ENCODE measurements around the gene ARID3A. TPM values are rescaled to one million over a fixed set of nuclear protein-coding genes. Genes with fewer than 3 reads are reported as not detected.

Gene ARID3A
- polyA plus RNA-seq, 2 donors: 1.3 to 5.2 TPM

DNA sequence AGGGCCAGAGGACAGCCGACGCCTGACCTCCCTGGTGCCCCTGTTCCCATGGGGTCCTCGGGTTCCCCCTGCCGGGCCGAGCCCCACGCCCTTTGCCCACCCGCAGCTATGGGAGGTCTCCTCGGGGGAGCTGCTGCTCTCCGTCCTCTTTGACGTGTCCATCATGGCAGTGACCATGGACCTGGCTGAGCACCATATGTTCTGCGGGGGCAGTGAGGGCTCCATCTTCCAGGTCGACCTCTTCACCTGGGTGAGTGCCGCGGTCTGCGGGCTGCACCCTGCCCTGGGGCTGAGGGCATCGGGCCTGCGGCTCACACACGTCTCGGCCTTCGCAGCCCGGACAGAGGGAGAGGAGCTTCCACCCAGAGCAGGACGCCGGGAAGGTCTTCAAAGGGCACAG lies 64.9 kb downstream of the ARID3A start:
- WGBS, 2 donors: 89 to 91% methylated on average over 23 of the region's 23 CpGs
- H3K36me3 ChIP-seq (ENCODE audit: control insufficient read depth in 2 of 2, insufficient read depth in 2 of 2, low read length in 1 of 2): peaks cover 2 to 51% of the 10 kb centered on the region in 2 donors
- H3K4me3 ChIP-seq (ENCODE audit: low read depth in 1 of 2, low read length in 2 of 2): no peak overlapping the region
- H3K9me3 ChIP-seq (ENCODE audit: control insufficient read depth in 2 of 2, insufficient read depth in 1 of 2, low read depth in 1 of 2, low read length in 1 of 2): no peaks in the 10 kb centered on the region
- peaks cover 0 to 3% of the 10 kb centered on the region in 2 donors for H3K27me3 ChIP-seq (ENCODE audit: control insufficient read depth in 1 of 2, insufficient read depth in 2 of 2, low read length in 2 of 2)
- H3K4me1 ChIP-seq (ENCODE audit: control insufficient read depth in 2 of 2, insufficient read depth in 2 of 2, low read length in 1 of 2): peaks cover 0 to under 1% of the 10 kb centered on the region in 2 donors
- no peak overlapping the region for H3K27ac ChIP-seq (ENCODE audit: low read depth in 2 of 2, low read length in 1 of 2)

DNA sequence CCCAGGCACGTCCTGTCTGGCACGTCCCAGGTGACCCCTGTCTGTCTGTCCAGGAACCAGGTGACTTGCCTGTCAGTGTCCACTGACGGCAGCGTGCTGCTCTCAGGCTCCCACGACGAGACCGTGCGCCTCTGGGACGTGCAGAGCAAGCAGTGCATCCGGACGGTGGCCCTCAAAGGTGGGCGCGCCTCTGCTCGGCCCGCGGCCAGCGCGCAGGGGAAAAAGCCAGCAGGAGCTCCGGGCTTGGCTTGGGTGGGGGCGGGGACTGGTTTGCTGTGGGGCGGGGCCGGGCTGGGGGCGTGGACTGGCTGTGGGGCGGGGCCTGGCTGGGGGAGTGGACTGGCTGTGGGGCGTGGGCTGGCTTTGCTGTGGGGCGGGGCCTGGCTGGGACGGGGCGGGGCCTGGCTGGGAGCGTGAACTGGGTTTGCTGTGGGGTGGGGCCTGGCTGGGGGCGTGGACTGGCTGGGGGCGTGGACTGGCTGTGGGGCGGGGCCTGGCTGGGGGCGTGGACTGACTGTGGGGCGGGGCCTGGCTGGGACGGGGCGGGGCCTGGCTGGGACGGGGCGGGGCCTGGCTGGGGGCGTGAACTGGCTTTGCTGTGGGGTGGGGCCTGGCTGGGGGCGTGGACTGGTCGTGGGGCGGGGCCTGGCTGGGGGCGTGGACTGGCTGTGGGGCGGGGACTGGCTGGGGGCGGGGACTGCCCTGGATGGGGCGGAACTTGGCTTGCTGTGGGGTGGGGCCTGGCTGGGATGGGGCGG lies 65.5 kb downstream of the ARID3A start:
- Histone ChIP-seq H3K27me3 (ENCODE audit: control insufficient read depth in 1 of 2, insufficient read depth in 2 of 2, low read length in 2 of 2) (peaks cover 0 to 8% of the 10 kb centered on the region in 2 donors), H3K4me1 (ENCODE audit: control insufficient read depth in 2 of 2, insufficient read depth in 2 of 2, low read length in 1 of 2) (peaks cover 0 to 7% of the 10 kb centered on the region in 2 donors), H3K4me3 (ENCODE audit: low read depth in 1 of 2, low read length in 2 of 2) (no peak overlapping the region), H3K27ac (ENCODE audit: low read depth in 2 of 2, low read length in 1 of 2) (no peak overlapping the region), H3K9me3 (ENCODE audit: control insufficient read depth in 2 of 2, insufficient read depth in 1 of 2, low read depth in 1 of 2, low read length in 1 of 2) (peaks cover 0 to 4% of the 10 kb centered on the region in 2 donors), H3K36me3 (ENCODE audit: control insufficient read depth in 2 of 2, insufficient read depth in 2 of 2, low read length in 1 of 2) (peaks cover 2 to 45% of the 10 kb centered on the region in 2 donors)
- 80 to 84% methylated on average over 30 to 43 of the region's 47 CpGs for WGBS, 2 donors

DNA sequence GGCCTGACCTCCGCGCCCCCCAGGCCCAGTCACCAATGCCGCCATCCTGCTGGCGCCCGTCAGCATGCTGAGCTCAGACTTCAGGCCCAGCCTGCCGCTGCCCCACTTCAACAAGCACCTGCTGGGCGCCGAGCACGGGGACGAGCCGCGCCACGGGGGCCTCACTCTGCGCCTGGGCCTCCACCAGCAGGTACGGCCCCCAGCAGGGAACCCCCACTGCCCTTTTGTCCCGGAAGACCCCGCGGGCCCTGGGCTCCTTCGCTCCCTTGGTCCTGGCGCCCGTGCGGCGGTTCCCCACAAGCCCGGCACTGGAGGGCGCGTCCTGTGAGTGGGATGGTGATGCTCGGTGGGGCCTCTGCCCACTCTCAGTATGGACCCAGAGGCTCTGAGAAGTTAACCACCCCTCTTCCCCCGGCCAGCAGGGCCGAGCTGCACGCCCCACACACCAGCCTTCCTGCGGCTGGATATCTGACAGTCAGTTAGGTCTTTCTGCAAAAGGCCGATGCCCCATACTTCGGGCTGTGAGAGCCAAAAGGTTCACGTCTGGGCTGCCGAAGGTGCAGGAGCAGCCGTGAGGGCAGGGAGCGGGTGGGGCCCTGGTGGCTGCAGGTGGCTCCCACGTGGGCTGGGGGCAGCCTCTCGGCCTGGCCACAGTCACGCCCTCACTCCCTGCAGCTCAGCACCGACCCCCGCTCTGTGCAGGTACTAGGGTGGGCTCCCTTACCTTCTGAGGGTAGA lies 66.3 kb downstream of the ARID3A start:
- H3K36me3 ChIP-seq (ENCODE audit: control insufficient read depth in 2 of 2, insufficient read depth in 2 of 2, low read length in 1 of 2): peaks cover 2 to 40% of the 10 kb centered on the region in 2 donors

DNA sequence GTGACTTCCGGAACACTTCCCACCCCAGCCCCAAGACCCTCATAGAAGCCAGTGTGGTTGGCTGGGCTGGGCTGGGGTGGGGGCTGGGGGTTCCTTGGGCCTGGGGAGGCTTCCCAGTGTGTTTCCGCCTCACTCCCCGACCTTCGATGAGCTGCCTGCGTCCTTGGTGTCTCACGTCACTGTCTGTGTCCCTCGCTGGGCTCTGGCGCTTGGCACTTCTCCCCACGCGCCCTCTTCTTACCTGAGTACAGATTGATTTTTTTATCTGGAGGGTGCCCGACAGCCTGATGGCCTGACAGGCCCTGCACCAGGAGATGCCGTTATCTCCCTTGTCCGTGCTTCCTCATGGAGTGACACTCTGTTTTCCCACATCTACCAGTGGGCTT lies 66.8 kb downstream of the ARID3A start:
- WGBS, 2 donors: 93 to 95% methylated on average over 13 of the region's 13 CpGs
- no peak overlapping the region for H3K4me3 ChIP-seq (ENCODE audit: low read depth in 1 of 2, low read length in 2 of 2)
- no peak overlapping the region for H3K27ac ChIP-seq (ENCODE audit: low read depth in 2 of 2, low read length in 1 of 2)
- H3K27me3 ChIP-seq (ENCODE audit: control insufficient read depth in 1 of 2, insufficient read depth in 2 of 2, low read length in 2 of 2): peaks cover 0 to 8% of the 10 kb centered on the region in 2 donors
- H3K9me3 ChIP-seq (ENCODE audit: control insufficient read depth in 2 of 2, insufficient read depth in 1 of 2, low read depth in 1 of 2, low read length in 1 of 2): peaks cover 0 to 4% of the 10 kb centered on the region in 2 donors
- peaks cover 0 to 8% of the 10 kb centered on the region in 2 donors for H3K4me1 ChIP-seq (ENCODE audit: control insufficient read depth in 2 of 2, insufficient read depth in 2 of 2, low read length in 1 of 2)
- H3K36me3 ChIP-seq (ENCODE audit: control insufficient read depth in 2 of 2, insufficient read depth in 2 of 2, low read length in 1 of 2): peaks cover 2 to 40% of the 10 kb centered on the region in 2 donors

More for the DNA sequence above, 66.3 kb downstream of the ARID3A start:
- peaks cover 0 to 8% of the 10 kb centered on the region in 2 donors for H3K27me3 ChIP-seq (ENCODE audit: control insufficient read depth in 1 of 2, insufficient read depth in 2 of 2, low read length in 2 of 2)
- H3K4me1 ChIP-seq (ENCODE audit: control insufficient read depth in 2 of 2, insufficient read depth in 2 of 2, low read length in 1 of 2): peaks cover 0 to 8% of the 10 kb centered on the region in 2 donors
- peaks cover 0 to 4% of the 10 kb centered on the region in 2 donors for H3K9me3 ChIP-seq (ENCODE audit: control insufficient read depth in 2 of 2, insufficient read depth in 1 of 2, low read depth in 1 of 2, low read length in 1 of 2)
- no peak overlapping the region for H3K27ac ChIP-seq (ENCODE audit: low read depth in 2 of 2, low read length in 1 of 2)
- H3K4me3 ChIP-seq (ENCODE audit: low read depth in 1 of 2, low read length in 2 of 2): no peak overlapping the region
- WGBS, 2 donors: 93 to 94% methylated on average over 37 to 42 of the region's 42 CpGs

DNA sequence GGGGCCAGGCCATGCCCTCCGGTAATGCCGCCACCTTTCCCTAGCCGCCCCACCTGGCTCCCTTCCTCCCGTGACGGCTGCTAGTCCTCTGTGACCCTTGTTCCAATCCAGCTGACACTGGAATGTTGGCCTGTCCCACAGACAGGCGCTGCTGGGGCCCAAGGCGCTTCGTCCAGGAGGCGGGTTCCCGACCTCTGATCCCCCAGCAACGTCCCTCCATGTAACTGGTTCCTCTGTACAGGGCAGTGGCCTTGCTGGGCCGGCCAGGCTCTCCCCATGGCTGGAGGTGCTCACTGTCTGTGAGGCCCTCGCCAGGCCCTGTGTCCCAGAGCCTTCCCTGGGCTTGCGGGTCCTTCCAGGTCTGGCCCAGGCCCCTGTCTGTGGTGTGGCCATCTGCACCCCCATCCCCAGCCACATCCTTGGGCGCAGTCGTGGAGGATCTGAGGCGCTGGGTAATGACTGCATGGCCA lies 67.6 kb downstream of the ARID3A start:
- Histone ChIP-seq H3K4me3 (ENCODE audit: low read depth in 1 of 2, low read length in 2 of 2) (no peak overlapping the region), H3K9me3 (ENCODE audit: control insufficient read depth in 2 of 2, insufficient read depth in 1 of 2, low read depth in 1 of 2, low read length in 1 of 2) (peaks cover 0 to 4% of the 10 kb centered on the region in 2 donors), H3K27me3 (ENCODE audit: control insufficient read depth in 1 of 2, insufficient read depth in 2 of 2, low read length in 2 of 2) (peaks cover 0 to 8% of the 10 kb centered on the region in 2 donors), H3K4me1 (ENCODE audit: control insufficient read depth in 2 of 2, insufficient read depth in 2 of 2, low read length in 1 of 2) (peaks cover 0 to 8% of the 10 kb centered on the region in 2 donors), H3K36me3 (ENCODE audit: control insufficient read depth in 2 of 2, insufficient read depth in 2 of 2, low read length in 1 of 2) (peaks cover 2 to 34% of the 10 kb centered on the region in 2 donors), H3K27ac (ENCODE audit: low read depth in 2 of 2, low read length in 1 of 2) (no peak overlapping the region)
- WGBS, 2 donors: 90 to 92% methylated on average over 17 of the region's 17 CpGs

DNA sequence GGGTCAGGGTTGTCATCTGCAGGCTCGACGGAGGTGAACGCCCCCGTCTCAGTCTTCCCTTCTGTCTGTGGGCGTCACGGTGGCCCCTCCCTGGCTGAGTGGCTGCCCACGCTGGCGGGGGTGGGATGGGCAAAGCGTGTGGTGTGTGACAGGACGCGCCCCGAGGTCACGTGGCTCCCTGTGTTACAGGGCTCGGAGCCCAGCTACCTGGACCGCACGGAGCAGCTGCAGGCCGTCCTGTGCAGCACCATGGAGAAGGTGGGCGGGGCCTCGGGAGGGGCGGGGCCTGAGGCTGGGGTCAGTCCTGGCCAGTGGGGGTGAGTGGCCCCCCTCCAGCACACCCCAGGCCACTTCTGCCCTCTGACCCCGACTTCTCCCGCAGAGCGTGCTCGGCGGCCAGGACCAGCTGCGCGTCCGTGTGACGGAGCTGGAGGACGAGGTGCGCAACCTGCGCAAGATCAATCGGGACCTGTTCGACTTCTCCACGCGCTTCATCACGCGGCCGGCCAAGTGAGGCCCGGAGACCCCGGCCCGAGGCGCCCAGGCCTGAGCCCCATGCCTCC lies 68.1 kb downstream of the ARID3A start:
- peaks cover 0 to 8% of the 10 kb centered on the region in 2 donors for H3K27me3 ChIP-seq (ENCODE audit: control insufficient read depth in 1 of 2, insufficient read depth in 2 of 2, low read length in 2 of 2)
- peaks cover 0 to 8% of the 10 kb centered on the region in 2 donors for H3K4me1 ChIP-seq (ENCODE audit: control insufficient read depth in 2 of 2, insufficient read depth in 2 of 2, low read length in 1 of 2)
- H3K27ac ChIP-seq (ENCODE audit: low read depth in 2 of 2, low read length in 1 of 2): no peak overlapping the region
- WGBS, 2 donors: 85 to 87% methylated on average over 43 of the region's 43 CpGs
- no peak overlapping the region for H3K4me3 ChIP-seq (ENCODE audit: low read depth in 1 of 2, low read length in 2 of 2)
- peaks cover 0 to 4% of the 10 kb centered on the region in 2 donors for H3K9me3 ChIP-seq (ENCODE audit: control insufficient read depth in 2 of 2, insufficient read depth in 1 of 2, low read depth in 1 of 2, low read length in 1 of 2)
- peaks cover 0 to 32% of the 10 kb centered on the region in 2 donors for H3K36me3 ChIP-seq (ENCODE audit: control insufficient read depth in 2 of 2, insufficient read depth in 2 of 2, low read length in 1 of 2)

DNA sequence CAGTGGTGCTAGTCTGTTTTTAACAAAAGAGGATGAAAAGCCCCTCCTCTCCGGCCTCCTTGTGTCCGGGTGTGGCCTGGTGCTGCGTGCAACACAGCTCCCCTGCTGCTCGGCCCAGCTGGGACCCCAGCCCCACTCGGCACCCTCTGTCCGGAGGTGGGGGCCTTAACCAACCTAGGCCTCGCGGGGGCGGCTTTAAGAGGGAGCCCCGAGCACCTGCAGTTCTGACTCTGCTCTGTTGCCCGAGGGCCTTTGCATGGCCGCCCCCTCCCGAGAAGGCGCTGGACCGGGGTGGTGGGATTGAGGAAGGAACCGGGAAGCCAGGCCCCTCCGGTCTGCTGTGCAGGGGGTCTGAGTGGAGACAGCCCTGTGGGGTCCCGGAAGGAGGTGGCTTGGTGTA lies 68.7 kb downstream of the ARID3A start:
- Histone ChIP-seq H3K27ac (ENCODE audit: low read depth in 2 of 2, low read length in 1 of 2) (no peak overlapping the region), H3K4me3 (ENCODE audit: low read depth in 1 of 2, low read length in 2 of 2) (no peak overlapping the region), H3K36me3 (ENCODE audit: control insufficient read depth in 2 of 2, insufficient read depth in 2 of 2, low read length in 1 of 2) (peaks cover 0 to 30% of the 10 kb centered on the region in 2 donors), H3K4me1 (ENCODE audit: control insufficient read depth in 2 of 2, insufficient read depth in 2 of 2, low read length in 1 of 2) (peaks cover 0 to 8% of the 10 kb centered on the region in 2 donors), H3K27me3 (ENCODE audit: control insufficient read depth in 1 of 2, insufficient read depth in 2 of 2, low read length in 2 of 2) (peaks cover 0 to 11% of the 10 kb centered on the region in 2 donors), H3K9me3 (ENCODE audit: control insufficient read depth in 2 of 2, insufficient read depth in 1 of 2, low read depth in 1 of 2, low read length in 1 of 2) (peaks cover 0 to 4% of the 10 kb centered on the region in 2 donors)
- WGBS, 2 donors: 91% methylated on average over 18 of the region's 18 CpGs

DNA sequence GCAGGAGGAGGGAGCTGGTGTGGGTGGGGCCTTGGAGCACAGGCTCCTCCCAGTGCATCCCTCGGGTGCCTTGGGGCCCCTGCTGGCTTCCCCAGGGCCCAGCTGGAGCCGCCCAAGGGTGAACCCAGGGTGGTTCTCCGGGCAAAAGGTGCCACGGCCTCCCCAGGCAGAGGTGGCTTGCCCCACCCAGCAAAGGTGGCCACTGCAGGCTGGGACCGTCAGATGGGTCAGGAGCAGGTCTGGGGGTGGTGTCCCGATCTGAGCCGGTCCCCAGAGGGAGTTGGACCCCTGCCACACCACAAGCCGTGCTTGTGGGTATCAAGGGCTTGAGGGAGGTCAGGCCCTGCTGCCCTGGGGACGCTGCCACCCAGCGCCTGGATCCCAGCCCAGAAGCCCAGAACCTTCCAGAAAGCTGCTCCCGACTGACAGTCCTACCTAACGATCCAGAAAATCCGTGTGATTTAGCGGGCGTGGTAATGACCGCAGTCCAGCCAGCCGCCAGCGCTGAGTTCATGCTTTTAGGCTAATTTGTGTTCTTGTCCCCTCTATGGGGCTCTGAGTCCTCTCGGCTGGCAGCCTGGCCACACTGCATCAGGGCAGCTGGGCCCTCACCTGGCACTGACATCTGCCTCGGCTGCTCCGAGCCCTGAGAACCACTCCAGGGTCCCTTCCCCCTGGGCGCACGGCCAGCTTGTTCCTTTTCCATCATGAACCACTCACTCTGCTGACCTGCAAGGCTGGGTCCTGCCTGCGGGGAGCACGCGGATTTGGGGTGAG lies 69.4 kb downstream of the ARID3A start:
- WGBS, 2 donors: 55 to 61% methylated on average over 25 to 26 of the region's 26 CpGs

More for the DNA sequence above, 69.4 kb downstream of the ARID3A start:
- H3K4me1 ChIP-seq (ENCODE audit: control insufficient read depth in 2 of 2, insufficient read depth in 2 of 2, low read length in 1 of 2): peaks cover 0 to 8% of the 10 kb centered on the region in 2 donors
- peaks cover 0 to 24% of the 10 kb centered on the region in 2 donors for H3K36me3 ChIP-seq (ENCODE audit: control insufficient read depth in 2 of 2, insufficient read depth in 2 of 2, low read length in 1 of 2)
- H3K4me3 ChIP-seq (ENCODE audit: low read depth in 1 of 2, low read length in 2 of 2): no peak overlapping the region
- peaks cover 0 to 15% of the 10 kb centered on the region in 2 donors for H3K27me3 ChIP-seq (ENCODE audit: control insufficient read depth in 1 of 2, insufficient read depth in 2 of 2, low read length in 2 of 2)
- no peak overlapping the region for H3K27ac ChIP-seq (ENCODE audit: low read depth in 2 of 2, low read length in 1 of 2)
- H3K9me3 ChIP-seq (ENCODE audit: control insufficient read depth in 2 of 2, insufficient read depth in 1 of 2, low read depth in 1 of 2, low read length in 1 of 2): peaks cover 0 to 4% of the 10 kb centered on the region in 2 donors

Measured in esophagus (tissue), 2 donors.